ENCODE measurements around the gene BICC1. TPM values are rescaled to one million over a fixed set of nuclear protein-coding genes. Genes with fewer than 3 reads are reported as not detected.
A peak's percentile ranks its signal among the peaks of the same experiment; 100 is the strongest.

The BICC1 gene
- total and polyA plus RNA-seq, 10 donors, result 0.86 to 5.4 (median 3.5) TPM

- Histone ChIP-seq H3K4me3 (peak overlapping the region; percentile 40 to 76 (median 51)), H3K36me3 (no peaks in the 10 kb centered on the region), H3K4me1 (peaks cover 3 to 24% (median 16%) of the 10 kb centered on the region in 6 donors), H3K9me3 (no peaks in the 10 kb centered on the region), H3K27me3 (replicated peaks in 1 of 7) (peaks cover 0 to 68% (median 23%) of the 10 kb centered on the region in 7 donors), H3K27ac (peak overlapping the region in 7 of 8 donors; percentile 61 to 81 (median 72))
- intact Hi-C loops (cut with DNase I; ENCODE audit: low total_unique reads), result no loop called here
- TF ChIP-seq POLR2A (IDR thresholded peaks at IDR 0.05), result no peak
- TF ChIP-seq POLR2AphosphoS5 (IDR thresholded peaks at IDR 0.05), result peak in 1 of 3 donors; percentile 29
- 1 to 2% (median 1%) methylated on average over 43 to 53 of the region's 53 CpGs for WGBS, 5 donors
- DNase-seq, result peak; percentile 81
Observed at GRCh38 chr10:58513188-58514110, 777 bp downstream of the BICC1 start.

- peak overlapping the region in 4 of 8 donors; percentile 50 to 76 (median 52) for H3K4me3 ChIP-seq
- peak overlapping the region in 4 of 8 donors; percentile 71 to 81 (median 73) for H3K27ac ChIP-seq
- 26 to 51% (median 35%) methylated on average over 13 of the region's 13 CpGs for WGBS, 5 donors
- H3K36me3 ChIP-seq, result no peaks in the 10 kb centered on the region
- no peaks in the 10 kb centered on the region for H3K9me3 ChIP-seq
- intact Hi-C loops (cut with DNase I; ENCODE audit: low total_unique reads), result no loop called here
- no peak for DNase-seq
- peaks cover 0 to 64% (median 23%) of the 10 kb centered on the region in 7 donors for H3K27me3 ChIP-seq (replicated peaks in 1 of 7)
- TF ChIP-seq POLR2A (IDR thresholded peaks at IDR 0.05) (no peak), POLR2AphosphoS5 (IDR thresholded peaks at IDR 0.05) (no peak), CTCF (IDR thresholded peaks at IDR 0.05 in 8 of 11, conservative IDR thresholded peaks at IDR 0.05 in 3 of 11) (no peak)
- peaks cover 3 to 24% (median 16%) of the 10 kb centered on the region in 6 donors for H3K4me1 ChIP-seq
Observed at GRCh38 chr10:58514111-58514770, 1.6 kb downstream of the BICC1 start.

DNA sequence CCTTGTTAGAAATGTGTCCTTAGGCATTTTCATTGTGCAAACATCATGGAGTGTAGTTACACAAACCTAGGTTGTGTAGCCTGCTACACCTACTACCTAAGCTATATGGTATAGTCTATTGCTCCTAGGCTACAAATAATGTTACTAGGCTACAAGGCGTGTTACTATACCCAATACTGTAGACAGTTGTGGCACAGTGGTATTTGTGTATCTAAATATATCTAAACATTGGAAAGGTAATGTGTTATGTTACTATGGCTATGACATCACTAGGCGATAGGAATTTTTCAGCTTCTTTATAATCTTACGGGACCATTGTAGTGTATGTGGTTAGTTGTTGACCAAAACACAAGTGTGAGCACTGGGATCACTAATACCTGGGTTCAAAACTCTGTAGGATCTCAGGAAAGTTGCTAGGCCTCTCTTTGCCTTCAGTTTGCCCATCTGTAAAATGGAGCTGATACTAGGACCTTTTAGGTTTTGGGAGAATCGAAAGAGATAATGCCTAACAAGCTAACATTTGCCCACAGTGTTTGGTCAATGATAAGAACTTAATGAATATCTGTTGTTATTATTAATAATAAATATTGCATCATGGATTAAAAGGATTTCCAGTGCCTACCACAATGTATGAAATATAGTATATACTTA lies 2.7 kb downstream of the BICC1 start:
- WGBS, 5 donors, result 89 to 95% (median 92%) methylated on average over 4 of the region's 4 CpGs
- Histone ChIP-seq H3K27ac (no peak overlapping the region), H3K9me3 (no peaks in the 10 kb centered on the region), H3K27me3 (replicated peaks in 1 of 7) (peaks cover 0 to 56% (median 23%) of the 10 kb centered on the region in 7 donors), H3K4me1 (peaks cover 3 to 24% (median 16%) of the 10 kb centered on the region in 6 donors), H3K4me3 (peak overlapping the region in 1 of 8 donors; percentile 15), H3K36me3 (no peaks in the 10 kb centered on the region)
- no peak for DNase-seq
- intact Hi-C loops (cut with DNase I; ENCODE audit: low total_unique reads), result no loop called here
- no peak for TF ChIP-seq POLR2A (IDR thresholded peaks at IDR 0.05)
- no peak for TF ChIP-seq CTCF (IDR thresholded peaks at IDR 0.05 in 8 of 11, conservative IDR thresholded peaks at IDR 0.05 in 3 of 11)
- no peak for TF ChIP-seq POLR2AphosphoS5 (IDR thresholded peaks at IDR 0.05)

DNA sequence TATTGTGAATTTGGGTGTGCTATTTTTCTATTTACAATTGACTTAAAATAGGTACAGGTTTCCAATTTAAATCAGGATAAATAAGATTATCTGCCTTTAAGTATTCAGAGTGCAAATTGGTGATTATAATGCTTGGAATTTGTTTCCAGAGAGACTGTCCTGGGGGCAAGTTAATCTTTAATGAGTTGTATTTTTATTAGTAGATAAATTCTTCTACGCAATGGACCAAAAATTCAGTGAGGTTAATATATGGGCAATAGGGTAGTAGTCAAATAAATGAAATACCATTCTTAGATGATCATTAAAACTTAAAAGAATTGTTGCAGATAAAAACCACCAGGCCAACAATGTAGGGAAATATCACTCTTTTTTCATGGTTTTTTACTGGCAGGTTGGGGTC lies 3.4 kb downstream of the BICC1 start:
- peaks cover 3 to 24% (median 16%) of the 10 kb centered on the region in 6 donors for H3K4me1 ChIP-seq
- H3K27ac ChIP-seq, result no peak overlapping the region
- no peak for TF ChIP-seq POLR2AphosphoS5 (IDR thresholded peaks at IDR 0.05)
- intact Hi-C loops (cut with DNase I; ENCODE audit: low total_unique reads), result no loop called here
- no peaks in the 10 kb centered on the region for H3K9me3 ChIP-seq
- DNase-seq, result no peak
- no peak overlapping the region for H3K4me3 ChIP-seq
- WGBS, 5 donors, result 88 to 100% (median 95%) methylated on average over 1 of the region's 1 CpG
- no peaks in the 10 kb centered on the region for H3K36me3 ChIP-seq
- H3K27me3 ChIP-seq (replicated peaks in 1 of 7), result peaks cover 0 to 49% (median 23%) of the 10 kb centered on the region in 7 donors

Measured in spleen (tissue), 11 donors.